A549 treated with RU486 at 1 μM for 4 hours (cell line): ENCODE data around the gene CNTNAP3. TPM values are rescaled to one million over a fixed set of nuclear protein-coding genes. Genes with fewer than 3 reads are reported as not detected.

Experiments
- total RNA-seq: library from RNA; stranded (reverse); fragments of 200-300 nt; extraction: Qiagen RNA extraction; gene quantifications from 5 replicates; pipeline ENCODE4 v1.2.3, GENCODE V29; 2022; ENCODE audit warnings: low read depth

The CNTNAP3 gene
- total RNA-seq: 7.1 to 11.4 TPM (median 11.2 TPM) in 5 replicates

GRCh38 chr9:39287980-39288379 is at the start of gene CNTNAP3:
Gene CNTNAP3 (minus strand): TSS chr9:39288167. CDS start chr9:39288064, 103 bp downstream.

Other genes with a start within 250 kb of the CNTNAP3 start
- not detected in 5 replicates for gene SPATA31A1, start 67.5 kb upstream of the CNTNAP3 start, total RNA-seq